PFSK-1 (cell line): Measurements from ENCODE around the gene SMARCA4.

Experiments
- FOXP2 ChIP-seq: optimal IDR thresholded peaks from 2 replicates; pipeline ENCODE3; 2011; ENCODE audit warnings: borderline replicate concordance, control low read depth, inconsistent platforms; ENCODE audit not compliant: insufficient read depth; ENCODE audit errors: extremely low read length, extremely low read depth
- POLR2AphosphoS5 ChIP-seq: IDR thresholded peaks from 2 replicates; pipeline ENCODE4 v1.6.1; 2012; ENCODE audit warnings: low read depth, mild to moderate bottlenecking, control low read depth, low read length, moderate library complexity
- REST ChIP-seq, 2 experiments: IDR thresholded peaks; 2 replicates each; pipeline versions ENCODE4 v1.6.1 to v1.8.0; 2011 to 2012; ENCODE audit warnings: low read depth in 2 of 2, low read length in 2 of 2, control low read depth in 1 of 2, inconsistent platforms in 1 of 2, mild to moderate bottlenecking in 1 of 2, moderate library complexity in 1 of 2; ENCODE audit not compliant: insufficient read depth in 1 of 2
- SIN3A ChIP-seq: IDR thresholded peaks from 2 replicates; pipeline ENCODE4 v1.6.1; 2012; ENCODE audit warnings: mild to moderate bottlenecking, low read length, moderate library complexity, borderline replicate concordance; ENCODE audit not compliant: insufficient read depth
- TAF1 ChIP-seq: IDR thresholded peaks from 2 replicates; pipeline ENCODE4 v1.6.1; 2012; ENCODE audit warnings: low read length, control low read depth, borderline replicate concordance; ENCODE audit not compliant: insufficient read depth

SMARCA4 gene

GRCh38 chr19:11025445-11025844 lies 64.6 kb downstream of the SMARCA4 start:
- TF ChIP-seq REST (IDR thresholded peaks at IDR 0.05; ENCODE audit: insufficient read depth in 1 of 2, low read depth in 2 of 2, low read length in 2 of 2) (no peak), POLR2AphosphoS5 (no peak), FOXP2 (no peak), SIN3A (no peak), TAF1 (no peak)

GRCh38 chr19:11025997-11026396 lies 65.2 kb downstream of the SMARCA4 start:
- TF ChIP-seq FOXP2 (no peak), POLR2AphosphoS5 (no peak), TAF1 (no peak), REST (IDR thresholded peaks at IDR 0.05; ENCODE audit: insufficient read depth in 1 of 2, low read depth in 2 of 2, low read length in 2 of 2) (no peak), SIN3A (no peak)

- TF ChIP-seq FOXP2 = no peak
- no peak for TF ChIP-seq POLR2AphosphoS5
- TF ChIP-seq TAF1 = no peak
- TF ChIP-seq SIN3A = no peak
- TF ChIP-seq REST (IDR thresholded peaks at IDR 0.05; ENCODE audit: insufficient read depth in 1 of 2, low read depth in 2 of 2, low read length in 2 of 2) = no peak
Observed at GRCh38 chr19:11027381-11027780, 66.6 kb downstream of the SMARCA4 start.

GRCh38 chr19:11028146-11028545 lies 67.3 kb downstream of the SMARCA4 start:
- no peak for TF ChIP-seq TAF1
- no peak for TF ChIP-seq FOXP2
- no peak for TF ChIP-seq REST (IDR thresholded peaks at IDR 0.05; ENCODE audit: insufficient read depth in 1 of 2, low read depth in 2 of 2, low read length in 2 of 2)
- no peak for TF ChIP-seq SIN3A
- no peak for TF ChIP-seq POLR2AphosphoS5

GRCh38 chr19:11031421-11032070 lies 70.7 kb downstream of the SMARCA4 start:
- TF ChIP-seq REST (IDR thresholded peaks at IDR 0.05; ENCODE audit: insufficient read depth in 1 of 2, low read depth in 2 of 2, low read length in 2 of 2) (no peak), SIN3A (no peak), POLR2AphosphoS5 (no peak), TAF1 (no peak), FOXP2 (no peak)
